Choroid plexus epithelial cell (primary cell): Measurements from ENCODE around the gene TMEM127.

Experiments used
- DNase-seq: peaks from one replicate; pipeline ENCODE4 v3.0.0-alpha.2; 2010; ENCODE audit warnings: low read depth
- H3K4me3 ChIP-seq: 2 replicates; pipeline ENCODE4 v1.5.1; 2011; ENCODE audit warnings: low read depth, mild to moderate bottlenecking, control low read depth, low read length, moderate library complexity
- TF ChIP-seq, protein P1 (sequence below): conservative IDR thresholded peaks from 2 replicates; pipeline ENCODE4 v1.5.1; 2011; ENCODE audit warnings: low read depth, mild to moderate bottlenecking, control low read depth, inconsistent platforms, low read length, moderate library complexity

The TMEM127 gene

GRCh38 chr2:96209729-96210085, 56.1 kb downstream of the TMEM127 start:
- H3K4me3 ChIP-seq = peak overlapping the region; percentile 74
- no peak for DNase-seq
- TF ChIP-seq, protein P1, sequence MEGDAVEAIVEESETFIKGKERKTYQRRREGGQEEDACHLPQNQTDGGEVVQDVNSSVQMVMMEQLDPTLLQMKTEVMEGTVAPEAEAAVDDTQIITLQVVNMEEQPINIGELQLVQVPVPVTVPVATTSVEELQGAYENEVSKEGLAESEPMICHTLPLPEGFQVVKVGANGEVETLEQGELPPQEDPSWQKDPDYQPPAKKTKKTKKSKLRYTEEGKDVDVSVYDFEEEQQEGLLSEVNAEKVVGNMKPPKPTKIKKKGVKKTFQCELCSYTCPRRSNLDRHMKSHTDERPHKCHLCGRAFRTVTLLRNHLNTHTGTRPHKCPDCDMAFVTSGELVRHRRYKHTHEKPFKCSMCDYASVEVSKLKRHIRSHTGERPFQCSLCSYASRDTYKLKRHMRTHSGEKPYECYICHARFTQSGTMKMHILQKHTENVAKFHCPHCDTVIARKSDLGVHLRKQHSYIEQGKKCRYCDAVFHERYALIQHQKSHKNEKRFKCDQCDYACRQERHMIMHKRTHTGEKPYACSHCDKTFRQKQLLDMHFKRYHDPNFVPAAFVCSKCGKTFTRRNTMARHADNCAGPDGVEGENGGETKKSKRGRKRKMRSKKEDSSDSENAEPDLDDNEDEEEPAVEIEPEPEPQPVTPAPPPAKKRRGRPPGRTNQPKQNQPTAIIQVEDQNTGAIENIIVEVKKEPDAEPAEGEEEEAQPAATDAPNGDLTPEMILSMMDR = no peak

DNA sequence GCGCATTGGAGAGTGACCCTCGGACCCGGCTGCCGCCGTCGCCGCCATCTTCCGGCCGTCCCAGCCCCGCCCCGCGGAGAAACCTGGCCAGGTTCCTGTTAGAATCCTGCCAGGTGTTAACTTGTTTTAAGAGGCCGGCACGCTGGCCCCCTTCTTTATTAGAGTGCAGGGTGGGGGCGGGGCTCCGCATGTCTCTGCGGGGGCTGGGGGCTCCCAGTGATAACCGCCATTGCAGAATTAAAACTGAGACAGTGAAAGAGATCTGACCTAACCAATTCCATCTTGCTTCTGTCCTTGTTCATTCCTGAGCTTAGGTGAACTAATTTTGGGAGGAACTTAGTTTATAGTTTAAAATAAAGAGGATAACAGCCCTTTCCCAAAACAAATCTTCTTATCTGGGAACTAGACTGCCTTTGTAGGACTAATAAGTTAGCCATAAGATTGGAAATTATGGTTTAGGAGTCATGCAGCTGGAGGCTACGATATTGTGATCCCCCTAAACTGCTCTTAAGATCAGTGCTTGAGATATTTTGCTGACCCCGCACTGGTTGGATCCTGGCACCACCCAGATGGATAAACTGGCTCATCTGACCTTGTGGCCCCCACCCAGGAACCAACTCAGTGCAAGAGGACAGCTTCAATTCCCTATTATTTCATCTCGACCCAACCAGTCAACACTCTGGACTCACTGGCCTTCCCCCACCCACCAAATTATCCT, 56.6 kb downstream of the TMEM127 start:
- no peak for DNase-seq
- H3K4me3 ChIP-seq = peak overlapping the region; percentile 74
- TF ChIP-seq, protein P1 = no peak

DNA sequence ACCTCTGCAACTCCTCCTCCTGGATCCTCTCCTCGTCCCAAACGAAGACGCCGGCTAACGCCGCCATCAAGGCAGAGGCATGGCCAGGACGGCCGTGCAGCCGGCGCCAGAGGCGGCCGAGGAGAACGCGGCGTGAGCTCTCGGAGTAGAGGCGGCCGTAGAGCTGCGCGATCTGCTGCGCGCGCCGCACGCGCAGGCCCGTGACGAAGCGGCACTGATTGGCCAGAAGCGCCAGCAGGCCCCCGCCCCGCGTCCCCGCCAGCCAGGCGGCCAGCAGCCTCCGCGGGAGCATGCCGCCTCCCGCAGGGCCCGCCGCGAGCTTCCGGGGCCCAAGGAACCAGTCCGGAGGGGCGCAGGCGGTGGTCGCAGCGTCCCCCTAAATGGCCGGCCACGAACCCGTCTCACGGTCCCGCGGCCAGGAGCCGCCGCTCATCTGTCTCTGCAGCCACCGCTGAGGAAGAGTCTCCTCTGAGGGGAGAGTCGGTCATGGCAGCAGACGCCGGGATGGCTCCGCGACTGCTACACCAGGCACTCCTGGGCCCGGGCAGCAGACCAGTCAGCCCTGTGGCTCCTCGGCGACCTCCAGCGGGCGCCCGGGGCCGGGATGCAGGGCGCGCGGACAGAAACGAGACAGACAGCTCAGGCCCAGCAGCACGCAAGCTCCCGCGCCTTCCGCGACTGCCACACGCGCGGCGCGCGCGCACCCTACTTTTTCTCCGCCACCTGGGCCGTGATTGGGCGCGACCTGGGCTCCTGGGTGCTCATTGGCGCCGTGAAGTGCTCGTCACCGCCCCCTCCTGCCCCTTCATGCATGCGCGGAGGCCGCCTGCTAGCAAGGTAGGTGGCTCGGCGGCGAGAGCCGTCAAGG, 57.4 kb downstream of the TMEM127 start, which contains the start of gene STARD7:
TSS of gene STARD7 (minus strand) at position 685 of the 868 bp plus-strand sequence. CDS start at position 292, 393 bp downstream.
- TF ChIP-seq, protein P1 = peak; percentile 2
- peak; percentile 99 for DNase-seq
- peak within 1 kb of the TSS; percentile 74 for H3K4me3 ChIP-seq

DNA sequence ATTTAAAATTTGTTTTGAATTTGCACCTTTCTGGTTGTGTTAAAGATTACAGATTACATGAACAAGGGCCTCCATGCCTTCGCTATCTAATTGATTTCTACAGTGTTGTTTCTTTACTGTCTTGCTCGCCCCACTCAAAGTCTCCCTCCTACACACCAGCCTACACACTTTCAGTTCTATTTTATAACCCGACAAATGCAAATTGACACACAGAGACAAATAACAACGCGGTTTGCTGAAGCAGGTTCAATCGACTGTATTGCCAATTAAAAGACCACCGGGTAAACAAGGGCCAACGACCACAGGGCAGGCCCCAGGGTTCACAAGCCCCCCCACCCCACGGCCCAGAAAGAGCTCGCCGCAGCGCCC, 58.0 kb downstream of the TMEM127 start:
- TF ChIP-seq, protein P1 = no peak
- DNase-seq = no peak
- H3K4me3 ChIP-seq = peak overlapping the region; percentile 74

GRCh38 chr2:96207073-96207773, 58.6 kb downstream of the TMEM127 start:
- peak overlapping the region; percentile 74 for H3K4me3 ChIP-seq
- no peak for DNase-seq
- TF ChIP-seq, protein P1 = no peak

- peak; percentile 38 for DNase-seq
- peak overlapping the region; percentile 28 for H3K4me3 ChIP-seq
- TF ChIP-seq, protein P1 = no peak
Observed at GRCh38 chr2:96205888-96206287, 59.9 kb downstream of the TMEM127 start.
